Activated CD4-positive, alpha-beta memory T cell treated with anti-CD3 and anti-CD28 coated beads for 36 hours (primary cell): ENCODE data around the gene CARD11. TPM values are rescaled to one million over a fixed set of nuclear protein-coding genes. Genes with fewer than 3 reads are reported as not detected.

Source experiments
- CTCF ChIA-PET: fragments of 350-600 bp; sonication (Branson Sonifier 250); formaldehyde crosslinking; loops from one replicate; lab custom pipeline; 2021; ENCODE audit warnings: antibody characterized with exemption, inconsistent platforms; lab: Charles Lee
- POLR2A ChIA-PET: fragments of 350-600 bp; sonication (Branson Sonifier 250); formaldehyde crosslinking; loops from one replicate; lab custom pipeline; 2021; ENCODE audit warnings: antibody characterized with exemption; lab: Charles Lee
- DNase-seq: peaks from one replicate; pipeline ENCODE4 v3.0.0-alpha.2; 2020
- H3K27ac Mint-ChIP-seq: one replicate; pipeline ENCODE4 v1.8.0; 2021; ENCODE audit warnings: mixed read lengths
- H3K27me3 Mint-ChIP-seq: one replicate; pipeline ENCODE4 v1.8.0; 2021; ENCODE audit warnings: mixed read lengths
- H3K36me3 Mint-ChIP-seq: one replicate; pipeline ENCODE4 v1.8.0; 2021; ENCODE audit warnings: mixed read lengths
- H3K4me1 Mint-ChIP-seq: one replicate; pipeline ENCODE4 v1.8.0; 2021; ENCODE audit warnings: low read depth, mixed read lengths
- H3K4me3 Mint-ChIP-seq: one replicate; pipeline ENCODE4 v1.8.0; 2021; ENCODE audit warnings: mild to moderate bottlenecking, mixed read lengths
- H3K9me3 Mint-ChIP-seq: one replicate; pipeline ENCODE4 v1.8.0; 2021; ENCODE audit warnings: mixed read lengths
- intact Hi-C: fragments of 100-400 bp; cut with micrococcal nuclease; formaldehyde crosslinking; loops from one replicate; pipeline ENCODE4 v1.15.1; 2023
- total RNA-seq, 2 experiments: library from RNA; stranded (reverse); gene quantifications; one replicate each; pipeline ENCODE4 v1.2.3, GENCODE V29; 2021

CARD11 gene
- total RNA-seq = 100 to 1,000 TPM; 107 to 108 TPM

GRCh38 chr7:3043544-3044371 lies at the start of gene CARD11:
TSS of gene CARD11 (minus strand) at chr7:3043867. CDS start at chr7:2958506, 85,361 bp downstream.
- Mint-ChIP-seq H3K9me3 (no peaks in the 10 kb centered on the region), H3K27me3 (no peaks in the 10 kb centered on the region), H3K36me3 (peaks cover 27% of the 10 kb centered on the region), H3K27ac (peak within 1 kb of the TSS; percentile 99), H3K4me3 (peak within 1 kb of the TSS; percentile 98), H3K4me1 (peaks cover 39% of the 10 kb centered on the region)
- ChIA-PET CTCF (interaction anchor here (0.5 to 6.1 kb wide), 6 partner anchors 22 to 178 kb away, joined by 3 to 33 read pairs (median 3); no protein-coding TSS in a partner anchor), POLR2A (interaction anchor here (1.1 to 1.6 kb wide), 3 partner anchors 23 to 91 kb away, joined by 3 to 5 read pairs (median 3); no protein-coding TSS in a partner anchor)
- peak; percentile 77 for DNase-seq
- intact Hi-C loops = loop anchor here (1.0 to 5.0 kb wide), 6 partner anchors 20 to 171 kb away; no protein-coding TSS in a partner anchor

GRCh38 chr7:3092468-3092867 lies 48.8 kb upstream of the CARD11 start:
- peak; percentile 91 for DNase-seq
- ChIA-PET POLR2A (interaction anchor here (0.7 to 1.3 kb wide), 8 partner anchors 10 to 69 kb away, joined by 3 to 14 read pairs (median 4); no protein-coding TSS in a partner anchor), CTCF (interaction anchor here (0.6 to 5.5 kb wide), 11 partner anchors 9 to 304 kb away, joined by 3 to 52 read pairs (median 8); no protein-coding TSS in a partner anchor)
- intact Hi-C loops = loop anchor here (1.0 kb wide), 1 partner anchor 25 kb away; no protein-coding TSS in a partner anchor
- no peaks in the 10 kb centered on the region for H3K36me3 Mint-ChIP-seq
- H3K9me3 Mint-ChIP-seq = no peaks in the 10 kb centered on the region
- peaks cover 70% of the 10 kb centered on the region for H3K4me1 Mint-ChIP-seq
- peak overlapping the region; percentile 27 for H3K4me3 Mint-ChIP-seq
- H3K27ac Mint-ChIP-seq = peak overlapping the region; percentile 89
- no peaks in the 10 kb centered on the region for H3K27me3 Mint-ChIP-seq

GRCh38 chr7:3091631-3092030 lies 48.0 kb upstream of the CARD11 start:
- intact Hi-C loops = loop anchor here (1.0 kb wide), 1 partner anchor 24 kb away; no protein-coding TSS in a partner anchor
- no peaks in the 10 kb centered on the region for H3K27me3 Mint-ChIP-seq

GRCh38 chr7:3089493-3089892 lies 45.8 kb upstream of the CARD11 start:
- Mint-ChIP-seq H3K4me1 (peaks cover 44% of the 10 kb centered on the region), H3K36me3 (no peaks in the 10 kb centered on the region), H3K9me3 (no peaks in the 10 kb centered on the region), H3K27me3 (no peaks in the 10 kb centered on the region), H3K27ac (no peak overlapping the region), H3K4me3 (no peak overlapping the region)
- CTCF ChIA-PET = interaction anchor here (0.7 to 5.5 kb wide), 14 partner anchors 12 to 325 kb away, joined by 3 to 52 read pairs (median 6); no protein-coding TSS in a partner anchor
- intact Hi-C loops = no loop called here
- POLR2A ChIA-PET = no interaction called here
- DNase-seq = peak; percentile 28

More at GRCh38 chr7:3091631-3092030, 48.0 kb upstream of the CARD11 start:
- no peak for DNase-seq
- H3K27ac Mint-ChIP-seq = peak overlapping the region; percentile 89
- H3K36me3 Mint-ChIP-seq = no peaks in the 10 kb centered on the region
- peaks cover 62% of the 10 kb centered on the region for H3K4me1 Mint-ChIP-seq
- H3K4me3 Mint-ChIP-seq = no peak overlapping the region
- no peaks in the 10 kb centered on the region for H3K9me3 Mint-ChIP-seq
- ChIA-PET POLR2A (interaction anchor here (0.7 to 1.2 kb wide), 5 partner anchors 15 to 69 kb away, joined by 3 to 14 read pairs (median 4); no protein-coding TSS in a partner anchor), CTCF (interaction anchor here (0.6 to 5.5 kb wide), 10 partner anchors 10 to 204 kb away, joined by 3 to 52 read pairs (median 10); no protein-coding TSS in a partner anchor)

GRCh38 chr7:3087243-3087755 lies 43.6 kb upstream of the CARD11 start:
- DNase-seq = no peak
- Mint-ChIP-seq H3K4me3 (no peak overlapping the region), H3K27ac (no peak overlapping the region), H3K36me3 (no peaks in the 10 kb centered on the region), H3K9me3 (no peaks in the 10 kb centered on the region), H3K4me1 (peaks cover 24% of the 10 kb centered on the region), H3K27me3 (no peaks in the 10 kb centered on the region)
- ChIA-PET CTCF (interaction anchor here (0.6 to 1.8 kb wide), 4 partner anchors 16 to 65 kb away, joined by 3 to 7 read pairs (median 4); no protein-coding TSS in a partner anchor), POLR2A (no interaction called here)
- intact Hi-C loops = no loop called here

- Mint-ChIP-seq H3K27ac (no peak overlapping the region), H3K9me3 (no peaks in the 10 kb centered on the region), H3K27me3 (no peaks in the 10 kb centered on the region), H3K4me1 (no peaks in the 10 kb centered on the region), H3K4me3 (no peak overlapping the region), H3K36me3 (no peaks in the 10 kb centered on the region)
- intact Hi-C loops = no loop called here
- ChIA-PET CTCF (interaction anchor here (1.4 kb wide), 1 partner anchor 18 kb away, joined by 8 read pairs; no protein-coding TSS in a partner anchor), POLR2A (no interaction called here)
- no peak for DNase-seq
Measured at GRCh38 chr7:3083350-3083749, 39.7 kb upstream of the CARD11 start.

- H3K27me3 Mint-ChIP-seq = no peaks in the 10 kb centered on the region
- POLR2A ChIA-PET = no interaction called here
- CTCF ChIA-PET = interaction anchor here (1.4 to 1.7 kb wide), 2 partner anchors 17 to 18 kb away, joined by 7 to 8 read pairs; no protein-coding TSS in a partner anchor
- H3K4me3 Mint-ChIP-seq = no peak overlapping the region
- intact Hi-C loops = no loop called here
- H3K4me1 Mint-ChIP-seq = no peaks in the 10 kb centered on the region
- H3K9me3 Mint-ChIP-seq = no peaks in the 10 kb centered on the region
- H3K27ac Mint-ChIP-seq = no peak overlapping the region
- no peaks in the 10 kb centered on the region for H3K36me3 Mint-ChIP-seq
- DNase-seq = no peak
Measured at GRCh38 chr7:3082831-3083230, 39.2 kb upstream of the CARD11 start.

- no peaks in the 10 kb centered on the region for H3K9me3 Mint-ChIP-seq
- ChIA-PET POLR2A (no interaction called here), CTCF (interaction anchor here (1.7 kb wide), 1 partner anchor 17 kb away, joined by 7 read pairs; no protein-coding TSS in a partner anchor)
- no peak overlapping the region for H3K27ac Mint-ChIP-seq
- DNase-seq = no peak
- intact Hi-C loops = no loop called here
- no peaks in the 10 kb centered on the region for H3K27me3 Mint-ChIP-seq
- no peak overlapping the region for H3K4me3 Mint-ChIP-seq
- H3K36me3 Mint-ChIP-seq = no peaks in the 10 kb centered on the region
- H3K4me1 Mint-ChIP-seq = no peaks in the 10 kb centered on the region
Measured at GRCh38 chr7:3082386-3082785, 38.7 kb upstream of the CARD11 start.

GRCh38 chr7:3080106-3080505 lies 36.4 kb upstream of the CARD11 start:
- Mint-ChIP-seq H3K36me3 (no peaks in the 10 kb centered on the region), H3K4me3 (no peak overlapping the region), H3K27me3 (no peaks in the 10 kb centered on the region), H3K4me1 (no peaks in the 10 kb centered on the region), H3K9me3 (peaks cover 13% of the 10 kb centered on the region), H3K27ac (no peak overlapping the region)
- CTCF ChIA-PET = no interaction called here
- no peak for DNase-seq
- intact Hi-C loops = no loop called here
- POLR2A ChIA-PET = no interaction called here

GRCh38 chr7:3078514-3078913 lies 34.8 kb upstream of the CARD11 start:
- intact Hi-C loops = no loop called here
- Mint-ChIP-seq H3K27me3 (no peaks in the 10 kb centered on the region), H3K9me3 (peaks cover 14% of the 10 kb centered on the region), H3K4me3 (no peak overlapping the region), H3K36me3 (no peaks in the 10 kb centered on the region), H3K4me1 (no peaks in the 10 kb centered on the region), H3K27ac (no peak overlapping the region)
- ChIA-PET CTCF (no interaction called here), POLR2A (no interaction called here)
- no peak for DNase-seq

- POLR2A ChIA-PET = no interaction called here
- Mint-ChIP-seq H3K27me3 (no peaks in the 10 kb centered on the region), H3K27ac (no peak overlapping the region), H3K9me3 (peaks cover 14% of the 10 kb centered on the region), H3K4me1 (no peaks in the 10 kb centered on the region), H3K4me3 (no peak overlapping the region), H3K36me3 (no peaks in the 10 kb centered on the region)
- no peak for DNase-seq
- CTCF ChIA-PET = interaction anchor here (1.2 to 3.8 kb wide), 2 partner anchors 11 to 78 kb away, joined by 3 to 17 read pairs; no protein-coding TSS in a partner anchor
- intact Hi-C loops = no loop called here
Measured at GRCh38 chr7:3076700-3077099, 33.0 kb upstream of the CARD11 start.
